ENCODE measurements around the gene DSC2.

Gene DSC2

DNA sequence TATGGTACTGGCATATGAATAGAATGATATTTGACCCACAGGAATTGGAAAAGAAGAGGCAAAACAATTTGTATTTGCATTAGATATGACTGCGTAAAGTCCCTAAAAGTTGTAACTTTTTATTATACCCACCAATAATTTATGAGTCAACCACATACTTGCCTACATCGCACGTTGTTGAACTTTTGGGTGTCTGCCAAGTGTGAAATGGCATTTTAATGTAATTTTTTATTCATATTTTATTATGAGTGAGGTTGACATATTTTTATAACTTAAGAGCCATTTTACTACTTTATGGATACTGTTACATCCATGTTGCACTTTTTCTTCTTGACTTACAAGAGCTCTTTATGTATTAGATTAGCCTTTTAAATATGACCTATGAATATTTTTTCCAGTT lies 4.6 kb downstream of the DSC2 start:
- DNase-seq = no peak

DNA sequence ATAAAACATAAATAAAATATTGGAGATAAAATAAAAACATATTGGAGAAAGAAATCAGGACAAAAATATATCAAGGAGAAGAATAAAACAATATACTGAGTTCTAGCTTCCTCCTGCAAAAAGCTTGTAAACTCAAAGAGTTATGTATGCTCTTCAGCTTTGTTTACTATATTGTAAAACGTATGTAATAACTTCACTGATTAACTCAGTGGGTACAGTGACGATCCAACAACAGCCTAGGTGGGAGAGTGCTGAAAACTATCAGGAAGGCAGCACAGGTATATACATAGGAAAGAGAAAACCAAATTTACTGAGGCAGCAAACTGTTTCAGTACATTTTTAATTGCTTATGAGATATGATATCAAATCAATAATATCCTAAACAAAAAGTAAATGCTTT lies 8.3 kb downstream of the DSC2 start:
- DNase-seq = no peak

DNA sequence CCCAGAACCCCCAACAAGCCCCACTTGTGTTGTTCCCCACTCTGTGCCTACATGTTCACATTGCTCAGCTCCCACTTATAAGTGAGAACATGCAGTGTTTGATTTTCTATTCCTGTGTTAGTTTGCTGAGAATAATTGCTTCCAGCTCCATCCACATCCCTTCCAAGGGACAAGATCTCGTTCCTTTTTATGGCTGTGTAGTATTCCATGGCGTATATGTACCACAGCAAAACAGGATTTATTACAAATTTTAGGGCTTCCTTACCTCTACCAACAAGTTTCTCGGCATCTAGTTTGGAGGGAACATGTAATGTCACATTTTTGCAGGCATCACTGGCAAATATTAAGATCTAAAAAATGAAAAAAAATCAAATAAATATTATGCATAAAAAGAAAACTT lies 8.9 kb downstream of the DSC2 start:
- no peak for DNase-seq

DNA sequence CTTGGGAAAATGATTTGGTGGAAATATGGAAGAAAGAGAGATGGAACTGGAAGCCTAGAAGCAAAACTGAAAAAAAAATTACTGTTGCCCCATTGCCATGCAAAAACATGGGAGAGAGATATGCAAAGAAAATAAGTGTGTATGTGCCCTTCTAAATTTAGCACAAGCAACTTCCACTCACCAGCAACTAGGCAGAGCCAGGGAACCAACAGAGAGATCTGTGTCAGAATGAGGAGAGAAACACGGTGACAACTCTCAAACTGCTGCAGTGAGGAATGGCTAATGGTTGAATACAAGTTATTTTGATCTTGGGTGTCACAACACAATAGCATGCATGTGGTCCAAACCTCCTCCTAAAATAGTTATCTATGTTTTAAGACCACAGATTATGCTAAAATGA lies 10.9 kb downstream of the DSC2 start:
- no peak for DNase-seq

DNA sequence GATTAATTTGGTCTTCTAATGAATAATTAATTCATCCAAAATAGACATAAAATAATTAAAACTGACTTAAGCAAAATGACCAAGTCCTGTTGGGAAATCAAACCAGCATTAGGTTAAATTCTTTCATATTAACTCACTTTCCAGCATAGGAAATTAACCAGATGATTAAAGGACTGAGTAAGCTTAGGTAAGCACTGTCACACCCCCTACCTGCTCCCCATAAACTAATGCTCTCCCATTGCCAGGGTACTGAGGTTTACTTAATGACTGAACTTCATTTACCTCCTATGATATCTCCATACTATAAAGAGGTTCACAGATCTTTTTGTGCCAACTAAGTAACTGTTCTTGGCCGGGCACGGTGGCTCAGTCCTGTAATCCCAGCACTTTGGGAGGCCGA lies 13.7 kb downstream of the DSC2 start:
- no peak for DNase-seq

DNA sequence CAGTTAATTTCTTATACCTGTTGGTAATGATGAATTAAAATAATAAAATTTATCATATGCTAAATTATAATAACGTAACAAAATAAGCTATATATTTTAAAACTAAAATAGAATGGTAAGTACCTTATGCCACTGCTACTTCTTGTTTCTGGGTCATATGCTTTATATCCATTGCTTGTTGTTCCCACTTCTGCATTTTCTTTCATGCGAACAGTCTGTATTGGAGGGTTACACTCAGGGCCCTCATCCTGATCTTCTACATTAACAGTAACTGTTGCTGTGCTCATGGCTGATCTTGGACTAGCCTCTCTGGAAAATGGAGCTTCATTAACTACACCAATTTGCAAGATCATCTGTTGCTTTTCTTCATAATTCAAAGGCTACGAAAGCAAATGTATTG lies 22.2 kb downstream of the DSC2 start:
- DNase-seq = no peak

DNA sequence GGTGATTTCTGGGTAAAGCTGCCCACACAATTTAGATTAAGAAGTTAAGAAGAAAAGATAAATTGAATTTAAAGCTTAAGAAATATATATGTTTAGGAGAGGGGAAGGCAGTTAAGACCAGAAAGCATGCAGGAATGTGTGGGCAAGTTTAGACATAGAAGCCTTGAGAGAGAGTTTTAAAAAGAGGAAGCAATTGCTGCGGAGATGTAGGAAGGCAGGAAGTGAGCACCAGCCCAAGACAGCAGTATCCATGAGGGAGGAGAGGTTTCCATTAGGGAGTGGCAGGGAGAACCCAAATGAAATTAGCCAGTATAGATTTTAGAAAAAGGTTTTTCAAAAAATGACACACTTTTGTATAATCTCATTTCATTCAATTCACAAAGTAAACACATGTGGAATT lies 24.3 kb downstream of the DSC2 start:
- no peak for DNase-seq

DNA sequence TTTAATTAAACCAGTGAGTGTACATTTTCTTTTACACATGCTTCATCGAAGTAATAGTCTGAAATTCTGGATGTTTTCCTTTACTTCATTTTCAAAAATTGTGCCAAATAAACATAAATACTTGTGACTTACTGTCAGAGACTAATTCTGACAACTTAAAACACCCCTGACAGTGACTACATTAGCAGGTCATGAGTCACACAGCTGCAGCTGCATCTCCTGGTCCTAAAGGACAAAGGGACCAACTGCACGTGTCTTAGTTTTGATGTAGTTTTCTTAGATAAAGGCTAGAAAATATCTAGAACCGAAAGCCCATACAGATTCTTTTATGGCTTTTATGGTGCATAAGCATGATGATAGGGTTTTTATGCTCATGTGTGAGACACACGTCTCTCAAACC lies 30.0 kb downstream of the DSC2 start:
- DNase-seq = no peak

DNA sequence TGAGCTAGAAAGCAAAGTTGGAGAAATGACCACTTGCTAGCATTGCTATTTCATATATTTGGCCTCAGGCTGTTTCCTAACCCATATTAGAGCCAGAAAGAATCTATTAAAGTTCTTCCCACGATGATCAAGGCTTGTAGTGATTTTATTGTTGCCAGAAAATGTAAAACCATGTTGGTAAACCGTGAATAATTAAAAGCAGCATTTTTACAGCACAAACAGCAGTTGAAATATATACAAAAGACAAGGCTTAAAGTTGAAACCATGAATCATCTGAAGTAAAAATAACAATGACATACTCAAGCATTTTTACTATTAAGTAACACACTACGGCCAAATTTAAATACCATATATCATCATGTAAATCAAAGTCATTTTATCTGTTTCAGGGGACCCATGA lies 32.0 kb downstream of the DSC2 start:
- no peak for DNase-seq

DNA sequence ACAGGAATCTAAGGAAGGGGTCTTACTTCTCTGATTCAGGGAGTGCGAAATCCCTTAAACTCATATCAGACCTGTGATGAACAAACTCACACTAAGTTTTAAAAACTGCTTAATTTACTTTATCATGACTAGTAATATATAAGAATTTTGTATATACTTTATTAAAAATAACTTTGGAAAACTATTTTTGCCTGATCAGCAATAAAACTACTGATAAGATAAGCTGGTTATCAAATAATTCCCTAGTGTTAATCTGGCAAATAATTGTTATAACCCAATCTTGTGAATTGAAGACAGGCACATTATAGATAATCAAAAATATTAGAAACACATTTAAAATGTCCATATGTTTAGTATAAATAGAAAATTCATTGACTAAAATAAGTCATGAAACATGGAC lies 36.0 kb downstream of the DSC2 start:
- no peak for DNase-seq

DNA sequence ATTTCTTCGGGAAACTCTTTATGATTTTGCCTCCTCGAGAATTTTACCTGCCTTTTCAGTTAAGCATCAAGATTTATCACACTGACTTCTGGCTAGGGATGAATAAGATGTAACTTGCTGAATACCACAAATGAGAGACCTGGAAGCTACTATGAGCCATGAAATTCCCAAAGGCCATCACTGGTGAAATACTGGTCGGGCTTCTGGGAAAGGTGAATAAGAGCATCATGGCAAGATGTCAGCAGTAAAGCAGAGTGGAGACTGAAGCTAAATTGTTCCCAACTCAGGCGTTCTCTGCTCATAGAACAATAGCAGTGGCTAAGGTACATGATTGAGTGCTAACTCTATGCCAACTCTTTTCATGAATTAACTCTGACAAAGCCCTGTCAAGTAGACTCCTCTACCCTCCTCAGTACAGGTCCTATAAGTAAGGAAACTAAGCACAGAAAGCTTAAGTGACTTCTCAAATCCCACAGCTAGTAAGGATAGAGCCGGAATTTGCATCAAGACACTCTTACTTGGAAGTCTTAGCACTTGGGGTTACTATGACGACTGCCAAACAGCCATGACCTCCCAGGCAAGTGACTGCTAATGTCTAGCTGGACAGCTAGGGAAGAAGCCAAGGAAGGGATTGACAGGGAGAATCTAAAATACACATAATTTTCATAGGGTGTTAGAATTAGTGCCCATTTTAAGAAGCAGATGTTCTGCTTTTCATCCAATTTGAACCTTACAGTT lies 37.0 kb downstream of the DSC2 start:
- no peak for DNase-seq

DNA sequence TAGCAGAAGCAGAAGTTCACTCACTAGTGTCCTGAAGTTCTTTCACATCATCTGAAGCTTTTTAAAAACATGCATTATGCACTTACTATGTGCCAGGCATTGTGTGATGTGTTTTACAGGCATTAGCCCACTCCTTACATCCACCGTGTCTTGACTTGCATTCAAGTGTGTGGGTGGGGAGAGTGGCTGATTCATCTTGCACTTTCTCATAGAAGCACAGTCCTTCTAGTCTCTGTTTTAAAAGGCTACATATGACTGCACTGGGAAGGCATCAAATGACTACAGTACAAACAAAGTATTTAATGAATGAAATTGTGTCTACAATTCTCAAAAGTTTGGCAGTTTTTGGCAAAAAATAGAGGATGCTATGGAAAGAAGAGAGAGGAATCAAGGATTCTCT lies 38.1 kb downstream of the DSC2 start:
- DNase-seq = no peak

DNA sequence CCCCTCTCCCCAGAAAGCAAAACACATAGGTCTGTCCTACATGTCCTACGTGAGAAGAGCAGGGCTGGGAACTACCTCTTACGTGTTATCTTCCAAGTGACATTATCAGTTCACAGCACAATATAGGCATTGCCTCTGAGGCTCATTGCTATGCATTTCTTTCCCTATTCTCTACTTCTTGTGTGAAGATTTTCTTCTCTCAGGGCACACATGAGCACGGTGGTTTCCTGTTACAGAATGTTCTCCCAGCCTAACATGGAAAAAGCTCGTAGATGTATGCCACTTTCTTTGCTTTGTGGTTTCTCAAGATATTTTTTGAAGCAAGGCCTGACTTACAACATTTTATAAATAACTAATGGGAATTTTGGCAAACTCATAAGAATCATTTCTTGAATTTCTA lies 40.3 kb downstream of the DSC2 start:
- no peak for DNase-seq

DNA sequence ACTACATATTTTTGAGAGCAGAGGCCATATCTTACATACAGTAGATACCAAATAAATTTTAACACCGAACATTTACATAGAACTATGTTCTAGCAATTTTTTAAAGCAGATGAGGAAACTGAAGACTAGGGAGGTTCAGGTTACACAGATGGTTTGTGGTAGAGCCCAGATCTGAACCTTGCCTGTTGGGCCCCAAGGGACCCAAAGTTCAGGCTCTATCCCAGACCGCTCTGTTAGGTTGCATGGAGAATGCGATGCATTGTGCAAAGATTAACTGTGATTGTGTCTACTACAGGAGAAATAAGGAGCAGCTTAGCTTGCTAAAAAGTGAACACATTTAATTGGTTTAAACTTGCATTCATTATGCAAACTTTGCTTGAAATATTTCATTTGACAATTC lies 43.3 kb downstream of the DSC2 start:
- DNase-seq = no peak

DNA sequence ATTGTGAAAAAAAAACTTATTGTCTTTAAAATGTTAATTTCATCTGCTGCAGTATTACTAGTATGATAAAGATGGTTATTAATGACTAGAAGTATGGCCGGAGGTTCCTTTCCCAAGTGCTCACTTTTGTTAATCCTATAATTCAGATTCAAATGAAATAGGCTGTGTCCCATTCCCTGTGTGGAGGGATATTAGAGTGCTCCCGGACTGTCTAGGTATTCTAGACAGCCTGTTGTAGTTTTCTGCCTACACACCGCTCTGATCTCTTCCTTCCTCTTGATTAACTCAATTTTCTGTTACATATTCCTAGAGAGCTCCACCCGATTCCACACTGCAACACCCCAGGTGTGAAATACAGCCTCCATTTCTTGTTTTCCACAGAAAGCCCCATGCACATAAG lies 44.3 kb downstream of the DSC2 start:
- DNase-seq = no peak

DNA sequence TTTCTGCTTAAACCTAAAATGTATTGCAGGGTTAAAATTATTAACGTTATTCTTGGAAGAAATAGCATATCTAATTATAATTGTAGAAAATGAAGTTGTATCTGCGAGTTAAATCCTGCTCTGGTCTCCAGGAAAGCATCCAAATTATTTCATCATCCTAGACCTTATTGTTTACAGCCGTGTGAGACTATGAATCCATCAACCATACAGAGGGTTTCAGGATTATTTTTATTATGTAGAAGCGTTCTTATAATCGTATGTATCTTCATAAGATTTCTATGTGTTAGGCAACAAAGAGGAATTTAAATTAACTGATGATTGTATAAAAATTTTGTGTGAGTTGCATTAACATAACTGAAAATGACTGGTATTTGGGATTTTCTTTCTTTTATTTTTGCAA lies 45.2 kb downstream of the DSC2 start:
- no peak for DNase-seq

DNA sequence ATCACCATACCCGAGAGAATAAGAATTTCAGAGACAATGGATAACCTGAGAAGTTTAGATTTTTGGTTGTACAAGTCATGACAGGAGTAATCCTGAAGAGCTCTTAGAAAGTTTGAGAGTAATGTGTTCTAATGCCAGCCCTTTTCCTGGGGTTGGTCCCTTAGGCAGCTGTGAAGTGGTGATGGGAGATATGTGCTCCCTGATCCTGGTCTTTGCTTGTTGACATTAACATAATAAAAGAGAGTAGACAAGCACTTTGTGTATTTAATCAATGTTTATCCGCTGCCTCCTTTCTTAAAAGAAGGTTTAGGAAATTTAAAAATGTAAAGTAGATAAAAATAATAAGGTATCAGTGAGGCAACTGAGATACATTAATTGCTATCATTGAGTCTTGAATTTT lies 45.9 kb downstream of the DSC2 start:
- no peak for DNase-seq

DNA sequence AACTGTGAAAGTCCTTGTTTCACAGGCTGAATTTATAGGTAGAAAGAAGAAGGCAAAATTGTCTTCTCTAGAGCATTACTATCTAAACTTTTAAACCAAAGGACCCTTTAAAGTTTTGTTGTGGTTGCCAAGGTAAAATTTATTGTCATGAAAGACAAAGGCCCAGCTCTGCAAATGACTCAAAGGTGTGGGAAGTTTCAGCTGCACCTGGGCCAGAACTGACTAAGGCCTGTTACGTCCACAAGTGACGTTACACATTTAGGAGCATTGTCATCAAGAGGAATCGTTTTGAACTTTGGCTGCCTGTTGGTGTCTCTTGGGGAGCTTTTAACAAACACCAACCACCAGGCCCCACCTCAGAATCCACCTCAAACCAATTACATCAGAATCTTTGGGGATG lies 51.6 kb downstream of the DSC2 start:
- DNase-seq = no peak

DNA sequence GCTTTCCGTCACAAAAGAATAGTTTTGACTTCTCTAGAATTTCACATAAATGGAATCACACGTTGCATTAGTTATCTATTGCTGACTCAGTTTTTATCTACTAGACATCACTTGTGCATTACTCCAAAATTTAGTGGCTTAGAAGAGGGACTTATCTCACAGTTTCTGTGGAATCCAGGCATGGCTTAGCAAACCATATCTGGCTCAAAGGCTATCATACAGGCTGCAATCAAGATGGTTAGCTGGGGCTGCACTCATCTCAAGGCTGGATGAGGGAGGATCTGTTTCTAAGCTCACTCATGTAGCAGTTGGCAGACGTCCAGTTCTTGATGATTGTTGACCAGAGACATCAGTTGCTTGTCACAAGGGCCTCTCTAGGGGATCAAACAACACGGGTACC lies 53.0 kb downstream of the DSC2 start:
- no peak for DNase-seq

DNA sequence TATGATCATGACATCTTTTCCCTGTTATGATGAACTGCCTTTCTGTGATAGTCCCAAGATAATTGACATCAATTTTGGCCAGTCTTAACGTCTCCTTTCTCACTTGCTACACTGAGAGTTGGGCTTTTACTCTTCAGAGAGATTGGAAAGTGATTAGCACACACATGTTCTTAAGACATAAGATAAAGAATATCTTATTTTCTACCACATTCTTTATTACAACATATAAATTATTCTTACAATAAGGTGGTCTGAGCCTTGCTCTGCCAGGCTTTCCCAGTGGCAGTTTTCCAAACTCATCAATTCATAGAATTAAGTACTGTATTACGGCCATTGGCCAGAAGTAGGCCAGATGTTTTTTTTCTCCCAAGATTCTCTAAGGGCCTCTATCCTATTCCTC lies 54.0 kb downstream of the DSC2 start:
- DNase-seq = no peak

DNA sequence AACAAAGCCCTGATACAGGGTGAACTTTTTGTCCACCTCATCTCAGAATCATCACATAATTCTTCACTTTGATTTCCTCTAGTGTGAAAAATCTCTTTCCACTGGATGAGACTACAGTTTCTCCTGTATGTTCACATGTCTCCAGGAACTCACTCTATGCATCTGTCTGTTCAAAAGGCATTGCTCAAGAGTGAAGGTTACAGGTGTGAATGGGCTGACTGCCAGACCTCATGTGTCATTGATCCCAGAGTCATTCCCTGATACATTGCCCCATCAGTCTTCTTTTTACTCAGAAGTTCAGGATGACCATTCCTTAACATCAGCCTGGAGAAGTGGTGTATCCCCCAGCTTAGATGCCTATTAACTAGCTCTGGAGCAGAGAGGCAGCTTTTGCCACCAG lies 55.3 kb downstream of the DSC2 start:
- DNase-seq = no peak

DNA sequence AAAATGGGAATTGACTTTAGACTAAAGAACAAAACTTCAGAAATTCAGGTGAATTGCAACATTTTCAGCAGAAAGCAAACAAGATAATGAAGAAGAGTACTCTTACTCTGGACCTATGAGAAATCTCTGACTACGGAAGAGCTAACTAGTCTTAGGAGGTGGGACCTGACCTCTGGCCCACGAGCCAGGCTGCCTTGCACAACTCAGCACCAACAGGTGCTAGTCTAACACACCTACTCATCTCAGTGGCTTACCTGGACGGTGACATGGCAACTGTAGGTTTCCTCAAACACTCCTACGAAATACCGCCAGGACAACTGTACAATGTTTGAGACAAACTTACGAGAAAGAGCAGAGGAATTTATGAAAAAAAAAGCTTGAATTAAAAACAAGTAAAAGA lies 56.6 kb downstream of the DSC2 start:
- DNase-seq = no peak

DNA sequence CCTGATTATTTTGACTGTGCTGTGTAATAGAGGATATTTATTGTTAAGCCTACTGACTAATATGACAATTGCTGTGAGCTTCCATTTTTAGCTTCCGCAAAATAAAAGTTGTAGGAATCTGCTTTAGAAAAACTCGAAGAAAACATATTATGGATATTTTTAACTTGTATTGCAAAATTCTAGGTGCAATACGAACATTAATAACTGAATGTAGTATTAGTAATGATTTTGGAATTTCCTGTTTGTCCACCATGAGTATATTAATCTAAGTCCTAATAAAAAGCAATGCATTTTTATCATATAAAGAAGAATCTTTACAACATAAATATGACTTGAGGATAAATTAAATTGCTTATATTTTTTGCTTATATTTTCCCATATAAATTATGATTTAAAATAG lies 57.3 kb downstream of the DSC2 start:
- DNase-seq = no peak

DNA sequence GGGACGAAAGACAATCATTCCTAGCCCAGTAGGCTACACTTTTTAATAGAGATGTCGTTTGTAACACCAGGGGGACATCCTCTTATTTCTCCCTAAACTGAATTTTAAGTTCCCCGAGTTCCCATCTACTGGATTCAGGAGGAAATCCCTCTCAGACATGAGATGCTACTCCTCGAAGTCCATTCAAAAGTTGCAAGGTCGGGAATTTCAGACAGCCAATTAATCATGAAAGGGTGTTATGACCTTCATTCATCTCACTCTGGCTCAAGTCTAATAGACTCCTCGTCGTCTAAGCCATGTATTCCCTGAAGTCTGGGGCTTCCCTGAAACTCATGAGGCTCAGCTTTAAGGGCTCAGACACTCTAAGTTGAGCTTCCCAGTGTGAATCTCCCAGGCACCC lies 58.5 kb downstream of the DSC2 start:
- DNase-seq = no peak

DNA sequence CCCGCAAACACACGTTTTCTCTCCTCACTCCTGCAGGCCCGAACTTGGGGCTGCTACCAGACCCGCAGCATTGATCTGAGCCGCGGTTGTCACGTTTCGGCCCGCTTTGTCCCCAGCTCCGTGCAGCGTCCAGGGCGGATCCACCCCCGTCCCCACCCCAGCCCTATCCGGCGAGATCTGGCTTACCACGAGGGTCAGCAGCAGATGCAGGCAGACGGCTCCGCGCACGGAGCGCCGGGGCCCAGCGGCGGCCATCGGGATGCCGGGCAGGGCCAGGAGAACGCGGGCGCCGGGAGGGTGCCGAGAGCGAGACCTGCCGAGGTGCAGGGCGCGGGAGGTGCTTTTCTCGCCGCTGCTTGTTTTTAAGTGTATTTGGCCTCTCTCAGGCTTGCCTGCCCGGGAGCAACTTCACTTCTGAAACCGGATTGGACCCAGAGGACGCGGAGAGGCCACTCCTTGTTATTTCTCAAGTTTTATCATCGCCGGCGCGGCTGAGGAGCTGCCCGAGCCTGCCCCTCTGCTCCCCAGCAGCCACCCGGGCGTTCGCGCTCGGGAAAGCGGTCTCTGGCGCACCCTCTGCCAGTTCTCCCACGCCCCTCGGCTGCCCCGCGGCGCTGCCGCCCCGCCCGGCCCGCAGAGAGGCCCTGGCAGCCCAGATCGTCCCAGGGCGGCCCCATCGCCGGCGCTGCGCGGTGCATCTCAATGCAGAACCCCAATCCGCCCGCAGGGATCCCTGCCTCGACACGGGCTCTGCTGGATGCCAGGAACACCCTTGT lies 59.6 kb downstream of the DSC2 start, which contains the start of gene DSC3:
TSS of gene DSC3 (minus strand) at position 337 of the 776 bp plus-strand sequence. CDS start at position 255, 82 bp downstream.
- no peak for DNase-seq
